Measurements from ENCODE around the gene C21orf91.

Gene C21orf91

DNA sequence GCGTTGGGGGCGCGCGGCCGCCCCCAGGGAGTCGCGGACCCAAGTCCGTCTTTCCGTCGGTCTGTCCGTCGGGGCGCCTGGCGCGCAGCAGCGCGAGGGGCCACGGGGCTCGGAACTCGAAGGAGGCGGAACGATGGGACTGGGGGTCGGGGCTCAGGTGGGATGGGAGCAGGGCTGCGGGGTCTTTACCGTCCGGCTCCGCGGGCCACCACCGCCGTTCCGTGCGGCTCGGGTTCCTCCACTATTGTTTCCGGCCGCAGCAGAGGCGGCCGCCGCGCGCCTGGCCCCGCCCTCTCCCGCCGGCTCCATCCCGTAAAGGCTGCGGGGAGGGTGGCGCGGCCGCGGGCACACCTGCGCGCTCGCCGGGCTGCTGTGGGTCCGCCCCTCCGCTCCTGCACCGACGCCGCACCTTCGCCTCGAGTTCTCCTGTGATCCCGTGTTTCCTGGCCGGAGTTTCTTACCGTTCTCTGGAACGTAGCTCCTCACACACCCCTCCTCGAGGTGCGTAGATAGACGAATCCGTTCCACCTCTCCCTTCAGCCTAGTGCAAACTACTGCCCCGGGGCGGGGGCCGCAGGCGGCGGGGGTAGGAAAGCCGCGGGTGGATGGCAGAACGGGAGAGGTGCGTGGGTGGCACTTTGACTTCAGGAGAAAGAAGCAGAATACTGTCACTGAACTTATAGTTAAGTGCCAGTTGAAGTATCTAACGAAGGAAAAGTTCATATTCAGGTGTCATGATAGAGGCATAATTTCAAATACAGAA lies at the start of gene C21orf91:
Gene C21orf91, minus strand, starts transcription at position 243 of the 763 bp plus-strand sequence. CDS start 1,038 bp downstream, outside the sequence.
- DNase-seq, result peak; percentile 94

- no peak for DNase-seq
Observed at GRCh38 chr21:17866590-17866989, 47.4 kb upstream of the C21orf91 start.

DNA sequence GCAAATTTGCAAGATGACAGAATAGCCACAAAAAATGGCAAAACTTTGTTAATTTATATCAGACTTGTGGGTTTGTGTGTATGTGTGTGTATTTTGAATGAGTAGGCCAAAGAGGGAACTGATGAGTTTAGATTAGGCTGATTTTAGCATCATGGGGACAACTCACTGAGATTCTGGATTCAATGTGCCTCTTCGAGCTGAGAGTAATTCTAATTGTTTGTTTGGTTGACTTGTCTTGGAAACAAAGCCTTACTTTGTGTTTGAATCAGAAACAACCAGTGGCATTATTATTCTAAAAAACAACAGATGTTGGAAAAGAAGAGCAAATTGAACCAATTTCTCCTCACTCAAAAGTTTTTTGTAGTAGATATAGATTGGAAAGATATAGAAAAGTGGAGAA lies 40.5 kb upstream of the C21orf91 start:
- no peak for DNase-seq

GRCh38 chr21:17858747-17859146 lies 39.6 kb upstream of the C21orf91 start:
- DNase-seq, result no peak

DNA sequence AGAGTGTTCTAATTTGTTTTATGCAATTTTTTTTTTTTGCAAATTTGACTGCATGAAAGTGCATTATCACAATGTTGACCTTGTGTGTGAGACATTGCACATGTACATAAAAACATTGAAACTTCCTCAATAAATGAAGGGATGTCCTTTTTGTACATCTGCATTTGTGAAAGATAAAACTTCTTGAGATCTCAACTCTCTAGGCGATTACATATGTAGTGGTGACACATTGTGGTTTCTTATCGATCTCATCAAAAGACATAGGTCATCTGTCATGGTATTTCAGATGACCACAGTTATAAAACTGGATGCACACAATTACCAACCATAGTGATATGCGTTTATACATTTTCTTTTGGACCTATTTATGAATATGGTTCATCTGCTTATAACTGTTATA lies 35.6 kb upstream of the C21orf91 start:
- DNase-seq, result no peak

DNA sequence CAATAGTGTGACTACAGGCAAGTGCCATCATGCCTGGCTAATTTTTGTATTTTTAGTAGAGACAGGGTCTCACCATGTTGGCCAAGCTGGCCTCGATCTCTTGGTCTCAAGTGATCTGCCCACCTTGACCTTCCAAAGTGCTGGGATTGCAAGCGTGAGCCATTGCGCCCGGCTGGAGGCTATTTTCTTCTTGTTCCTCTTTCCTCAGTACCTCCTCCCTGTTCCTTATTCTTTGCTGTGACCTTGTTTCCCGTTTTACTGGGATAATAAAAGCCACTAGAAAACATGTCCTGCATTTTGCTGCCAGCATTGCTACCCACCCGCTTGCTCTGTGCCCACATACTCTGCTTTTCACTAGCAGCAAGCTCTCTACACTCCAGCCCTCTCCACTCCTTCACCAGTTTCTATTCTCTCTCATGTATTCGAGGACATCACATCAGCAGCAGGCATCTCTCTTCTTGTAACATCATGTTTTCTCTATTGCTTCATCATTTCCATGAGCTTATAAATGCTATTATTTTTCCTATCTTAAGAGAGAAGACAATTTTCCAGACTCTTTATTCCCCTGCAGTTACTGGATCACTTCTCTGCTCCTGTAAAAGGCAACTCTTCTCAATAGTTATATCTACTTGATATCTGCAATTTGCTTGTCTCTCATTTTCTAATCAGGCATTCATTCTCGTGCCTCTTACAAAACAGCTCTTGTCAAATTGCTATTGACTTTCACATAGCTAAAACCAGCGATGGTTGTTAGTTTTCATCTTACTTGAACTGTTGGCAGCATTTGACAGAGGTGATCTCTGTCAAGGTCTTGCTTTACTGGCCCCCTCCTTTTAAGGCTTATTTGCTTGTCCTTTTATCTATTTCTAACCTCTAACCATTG lies 34.5 kb upstream of the C21orf91 start:
- DNase-seq, result no peak

DNA sequence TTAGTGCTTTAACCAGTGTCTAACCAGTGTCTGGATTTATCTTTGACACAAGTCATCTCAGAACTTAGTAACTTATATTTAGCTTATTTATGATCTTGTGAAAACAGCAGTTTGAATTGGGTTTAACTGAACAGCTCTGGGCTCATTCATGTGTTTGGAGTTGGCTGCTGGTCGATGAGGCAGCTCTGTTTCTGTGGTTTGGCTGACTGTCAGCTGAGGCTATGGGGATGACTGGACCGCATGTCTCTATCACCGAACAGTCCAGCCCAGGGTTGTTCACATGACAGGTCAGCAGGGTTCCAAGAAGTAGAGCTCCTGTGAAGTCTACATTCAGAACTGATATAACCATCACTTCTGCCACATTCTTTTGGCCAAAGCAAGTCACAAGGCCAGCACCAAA lies 29.1 kb upstream of the C21orf91 start:
- DNase-seq, result no peak

GRCh38 chr21:17841103-17841502 lies 21.9 kb upstream of the C21orf91 start:
- DNase-seq, result no peak

DNA sequence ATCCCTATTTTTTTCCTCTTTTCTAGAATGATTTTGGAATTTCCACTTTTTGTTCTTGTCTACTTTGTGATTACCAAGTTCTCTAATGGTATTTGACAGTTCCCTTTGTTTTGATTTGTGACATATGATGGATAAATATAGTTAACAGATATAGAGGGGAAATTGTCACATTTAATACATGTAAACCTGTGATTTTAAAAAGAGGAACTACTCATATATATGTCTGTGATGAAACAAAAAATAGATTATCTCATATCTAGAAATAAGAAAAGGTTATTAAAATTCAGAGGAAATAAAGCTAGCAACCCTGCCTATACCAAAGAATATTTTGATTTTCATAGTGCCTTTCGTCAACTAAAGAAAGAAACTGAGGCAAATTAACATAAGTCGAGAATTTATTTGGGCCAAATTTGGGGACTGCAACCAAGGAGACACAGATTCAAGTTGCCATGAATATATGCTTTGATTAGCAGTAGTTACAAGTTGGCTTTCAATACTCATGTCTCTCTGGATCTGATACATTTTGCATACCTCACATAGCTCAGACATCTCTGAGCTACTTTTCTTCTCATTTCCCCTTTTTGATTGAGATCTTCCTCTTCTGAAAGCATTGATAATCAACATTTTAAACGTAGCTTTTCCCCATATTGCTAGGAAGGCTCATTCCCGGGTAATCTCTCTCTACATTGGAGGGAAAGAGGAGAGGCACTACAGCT lies 15.6 kb upstream of the C21orf91 start:
- DNase-seq, result no peak

DNA sequence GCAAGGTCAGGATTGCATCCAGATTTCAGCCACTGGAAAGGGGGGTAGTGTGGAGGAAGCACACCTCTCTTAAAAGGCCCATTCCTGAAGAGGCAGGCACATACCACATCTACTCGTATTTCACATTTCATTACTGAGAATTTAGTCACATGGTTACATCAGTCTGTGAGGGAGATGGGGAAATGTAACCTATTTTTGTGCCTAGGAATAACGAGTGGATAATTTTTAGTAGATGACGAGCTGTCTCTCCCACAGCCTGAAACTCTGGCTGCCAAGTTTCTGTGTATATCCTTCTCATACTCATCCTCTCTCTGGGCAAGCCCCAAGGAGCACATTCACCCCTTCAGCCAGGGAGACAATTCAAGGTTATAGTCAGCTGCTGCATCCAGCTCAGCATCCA lies 10.3 kb upstream of the C21orf91 start:
- no peak for DNase-seq

GRCh38 chr21:17828223-17828622 lies 9.1 kb upstream of the C21orf91 start:
- DNase-seq, result no peak

- no peak for DNase-seq
Observed at GRCh38 chr21:17823846-17824245, 4.7 kb upstream of the C21orf91 start.

DNA sequence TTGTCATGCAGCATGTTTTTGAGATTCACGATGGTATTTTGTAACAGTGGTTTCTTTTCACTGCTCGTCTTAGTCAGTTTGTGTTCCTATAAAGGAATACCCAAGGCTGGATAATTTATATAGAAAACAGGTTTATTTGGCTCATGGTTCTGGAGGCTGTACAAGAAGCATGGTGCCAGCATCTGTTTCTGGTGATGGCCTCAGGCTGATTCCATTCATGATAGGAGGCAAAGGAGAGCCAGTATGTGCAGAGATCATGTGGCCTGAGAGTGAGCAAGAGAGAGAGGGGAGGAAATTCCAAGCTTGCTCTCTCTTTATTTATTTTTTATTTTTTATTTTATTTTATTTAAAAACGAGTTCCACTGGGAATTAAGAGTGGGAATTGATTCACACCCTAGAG lies 2.0 kb upstream of the C21orf91 start:
- no peak for DNase-seq

- peak; percentile 80 for DNase-seq
Observed at GRCh38 chr21:17819877-17820229, 697 bp upstream of the C21orf91 start.

DNA sequence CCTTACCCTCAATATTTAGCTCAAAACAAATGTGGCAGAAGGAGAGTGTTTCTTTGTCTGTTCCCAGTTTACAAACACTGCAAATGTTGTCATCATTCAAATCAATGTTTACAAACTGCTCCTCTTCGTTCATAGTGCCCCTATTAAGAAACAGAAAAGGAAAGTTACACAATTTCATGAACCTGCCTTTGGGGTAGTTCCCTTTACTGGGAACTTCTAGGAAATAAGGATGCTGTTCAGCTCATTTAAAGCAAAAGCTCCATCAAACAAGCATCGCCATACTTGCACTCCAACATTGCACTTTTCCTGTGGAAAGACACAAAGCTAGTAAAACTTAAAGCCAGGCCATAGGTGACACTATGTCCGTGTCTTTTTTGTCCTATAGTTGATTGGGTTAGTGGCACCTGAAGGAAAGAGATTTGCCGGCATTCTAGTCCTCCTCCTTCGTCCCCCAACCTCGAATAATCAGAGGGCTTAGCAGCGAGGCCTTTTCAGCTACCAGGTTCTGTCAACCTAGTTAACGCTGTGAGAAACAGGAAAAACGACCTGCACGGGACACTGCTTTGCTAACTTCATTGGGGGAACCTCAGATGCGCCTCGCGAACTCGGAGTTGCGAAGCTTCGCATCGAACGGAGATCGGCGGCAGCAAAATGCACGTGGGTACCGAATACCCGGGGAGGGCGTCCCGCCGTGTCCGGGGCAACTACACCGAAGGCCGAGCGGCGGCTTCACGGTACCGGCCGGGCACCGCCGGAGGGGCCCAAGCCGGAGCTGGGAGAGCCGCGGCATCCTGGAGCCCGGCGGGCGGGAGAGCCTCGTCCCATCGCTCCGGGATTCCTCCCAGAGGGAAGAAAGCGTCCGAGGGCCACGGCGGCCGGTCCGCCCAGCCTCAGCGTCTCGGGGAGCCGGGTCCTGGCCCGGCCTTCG lies 706 bp downstream of the C21orf91 start:
- peak; percentile 41 for DNase-seq

DNA sequence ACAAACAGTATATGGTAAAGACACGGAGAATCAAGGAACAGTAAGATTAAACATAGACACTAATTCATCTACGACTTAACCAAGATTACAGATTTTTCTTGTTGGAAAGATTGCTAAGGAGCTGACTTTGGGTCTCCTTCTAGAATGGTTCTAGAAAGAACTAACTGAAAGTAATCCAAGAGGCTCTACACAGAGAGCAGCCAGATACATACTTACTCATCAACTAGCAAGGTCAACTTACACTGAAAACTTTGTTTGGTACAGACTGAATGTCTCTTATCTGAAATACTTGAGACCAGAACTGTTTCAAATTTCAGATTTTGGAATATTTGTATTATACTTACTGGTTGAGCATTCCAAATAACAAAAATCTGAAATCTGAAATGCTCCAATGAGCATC lies 5.8 kb downstream of the C21orf91 start:
- DNase-seq, result no peak

DNA sequence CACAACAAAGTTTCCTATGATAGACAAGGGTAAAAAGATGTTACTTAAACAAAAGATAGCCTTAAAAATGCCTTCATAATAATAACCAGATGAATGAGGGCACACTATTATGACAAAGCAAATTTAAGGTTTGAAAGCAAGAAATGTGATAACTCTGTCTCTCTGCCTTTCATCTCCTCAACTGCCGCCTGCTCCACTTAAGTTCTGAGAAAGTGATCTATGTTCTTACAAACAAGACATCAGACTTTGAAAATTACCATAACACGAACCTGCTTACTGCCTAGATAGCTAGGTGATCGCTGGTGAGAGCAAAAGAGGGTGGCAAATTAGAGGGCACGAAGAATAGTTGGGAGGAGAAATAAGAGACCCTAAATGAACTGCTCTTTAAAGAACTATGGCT lies 13.2 kb downstream of the C21orf91 start:
- DNase-seq, result no peak

GRCh38 chr21:17803536-17803935 lies 15.6 kb downstream of the C21orf91 start:
- DNase-seq, result no peak

- DNase-seq, result no peak
Observed at GRCh38 chr21:17802572-17802971, 16.6 kb downstream of the C21orf91 start.

GRCh38 chr21:17799414-17800164 lies 19.6 kb downstream of the C21orf91 start:
- peak; percentile 63 for DNase-seq

GRCh38 chr21:17798796-17799195 lies 20.4 kb downstream of the C21orf91 start:
- no peak for DNase-seq

- DNase-seq, result no peak
Observed at GRCh38 chr21:17797967-17798366, 21.2 kb downstream of the C21orf91 start.

All from CD4-positive, alpha-beta T cell treated with Interleukin-4 for 4 hours (primary cell).